Transverse colon (tissue), 3 donors: ENCODE data around the gene RAB1A.
"Not testable (repeated sequence)": the region's sequence is repeated elsewhere in the genome, so short reads cannot be mapped to it uniquely, and the experiment has no call there.

Source experiments
- CTCF ChIP-seq, 5 experiments: fragments of 200-600 bp in 3 of 5; fragments of 450-650 bp in 2 of 5; sonication (generic) in 3 of 5; IDR thresholded peaks; 1 replicate in 2 of 5; 2 replicates in 3 of 5; pipeline ENCODE4 v1.5.1; 2016 to 2017; ENCODE audit warnings: antibody characterized with exemption in 5 of 5, inconsistent platforms in 3 of 5, mild to moderate bottlenecking in 2 of 5, moderate library complexity in 1 of 5
- POLR2A ChIP-seq: fragments of 450-650 bp; IDR thresholded peaks from one replicate; pipeline ENCODE4 v1.6.1; 2016; ENCODE audit warnings: antibody characterized with exemption, mild to moderate bottlenecking, moderate library complexity

GRCh38 chr2:65157856-65158255 lies 27.9 kb upstream of the RAB1A start:
- TF ChIP-seq CTCF (IDR thresholded peaks at IDR 0.05); POLR2A: not testable (repeated sequence)
